C4-2B (cell line): ENCODE results near the gene TMEM236.

Experiments
- H3K27ac ChIP-seq: fragments of 450-650 bp; 2 replicates; pipeline ENCODE4 v1.5.1; 2017
- ZFX ChIP-seq: fragments of 450-650 bp; IDR thresholded peaks from 2 replicates; pipeline ENCODE4 v1.6.1; 2017
- TF ChIP-seq, protein P1 (sequence below): fragments of 450-650 bp; conservative IDR thresholded peaks from 2 replicates; pipeline ENCODE4 v1.5.1; 2017; ENCODE audit warnings: mild to moderate bottlenecking

TMEM236 gene

DNA sequence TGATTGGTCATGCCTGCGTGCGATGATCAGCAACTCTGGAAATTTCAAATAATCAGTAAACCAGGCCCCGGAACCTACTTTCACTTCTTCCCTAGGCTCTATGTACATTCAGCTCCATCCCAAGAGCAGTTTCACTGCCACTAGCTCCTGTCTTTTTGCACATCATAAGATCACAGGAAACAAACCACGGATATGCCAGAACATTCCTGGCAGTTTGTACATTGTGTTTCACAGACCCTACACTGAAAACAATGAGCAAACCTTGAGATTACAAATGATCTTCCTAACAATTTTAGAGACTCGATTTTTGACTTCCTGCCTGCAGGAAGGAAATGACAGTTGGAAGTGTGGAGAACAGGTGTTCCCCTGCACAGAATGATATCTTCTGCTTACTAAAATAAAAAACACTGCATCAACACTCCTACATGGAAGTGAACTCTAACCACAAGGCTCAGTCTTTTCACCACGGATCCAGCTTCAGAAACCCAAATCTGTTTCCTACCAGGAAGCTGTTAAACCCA, 7.6 kb upstream of the TMEM236 start:
- TF ChIP-seq, protein P1, sequence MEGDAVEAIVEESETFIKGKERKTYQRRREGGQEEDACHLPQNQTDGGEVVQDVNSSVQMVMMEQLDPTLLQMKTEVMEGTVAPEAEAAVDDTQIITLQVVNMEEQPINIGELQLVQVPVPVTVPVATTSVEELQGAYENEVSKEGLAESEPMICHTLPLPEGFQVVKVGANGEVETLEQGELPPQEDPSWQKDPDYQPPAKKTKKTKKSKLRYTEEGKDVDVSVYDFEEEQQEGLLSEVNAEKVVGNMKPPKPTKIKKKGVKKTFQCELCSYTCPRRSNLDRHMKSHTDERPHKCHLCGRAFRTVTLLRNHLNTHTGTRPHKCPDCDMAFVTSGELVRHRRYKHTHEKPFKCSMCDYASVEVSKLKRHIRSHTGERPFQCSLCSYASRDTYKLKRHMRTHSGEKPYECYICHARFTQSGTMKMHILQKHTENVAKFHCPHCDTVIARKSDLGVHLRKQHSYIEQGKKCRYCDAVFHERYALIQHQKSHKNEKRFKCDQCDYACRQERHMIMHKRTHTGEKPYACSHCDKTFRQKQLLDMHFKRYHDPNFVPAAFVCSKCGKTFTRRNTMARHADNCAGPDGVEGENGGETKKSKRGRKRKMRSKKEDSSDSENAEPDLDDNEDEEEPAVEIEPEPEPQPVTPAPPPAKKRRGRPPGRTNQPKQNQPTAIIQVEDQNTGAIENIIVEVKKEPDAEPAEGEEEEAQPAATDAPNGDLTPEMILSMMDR, result no peak
- TF ChIP-seq ZFX, result no peak
- H3K27ac ChIP-seq, result no peak overlapping the region

DNA sequence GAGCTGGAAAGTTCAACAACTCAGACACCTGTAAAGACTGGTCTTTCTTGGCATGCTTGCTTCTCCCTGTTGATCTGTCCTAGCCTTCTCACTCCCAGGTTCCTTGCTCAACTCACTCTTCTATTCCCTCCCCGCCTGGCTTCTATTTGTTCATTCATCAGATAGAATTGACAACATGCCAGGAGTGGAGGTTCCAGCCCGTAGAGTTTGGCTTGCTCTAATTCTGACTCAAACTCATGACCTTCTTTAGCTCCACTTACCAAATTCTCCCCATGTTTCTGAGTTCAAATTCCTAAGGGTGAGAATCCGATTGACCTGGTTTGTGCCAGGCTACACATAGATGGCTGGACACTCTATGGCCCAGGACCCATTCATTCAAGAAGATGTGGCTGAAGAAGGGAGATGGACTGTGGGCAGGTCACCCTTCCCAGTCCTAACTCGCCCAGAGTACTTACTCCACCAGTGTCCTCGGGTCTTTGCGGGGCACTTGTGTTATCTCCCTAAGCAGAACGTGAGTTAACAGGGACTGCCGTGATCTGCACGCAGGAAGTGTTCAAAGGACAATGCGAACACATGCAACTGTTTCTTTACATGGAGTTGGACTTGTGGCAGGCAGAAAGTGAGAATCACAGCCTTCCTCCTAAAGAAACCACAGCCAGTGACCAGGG, 4.0 kb upstream of the TMEM236 start:
- TF ChIP-seq, protein P1, result no peak
- no peak for TF ChIP-seq ZFX
- H3K27ac ChIP-seq, result no peak overlapping the region

DNA sequence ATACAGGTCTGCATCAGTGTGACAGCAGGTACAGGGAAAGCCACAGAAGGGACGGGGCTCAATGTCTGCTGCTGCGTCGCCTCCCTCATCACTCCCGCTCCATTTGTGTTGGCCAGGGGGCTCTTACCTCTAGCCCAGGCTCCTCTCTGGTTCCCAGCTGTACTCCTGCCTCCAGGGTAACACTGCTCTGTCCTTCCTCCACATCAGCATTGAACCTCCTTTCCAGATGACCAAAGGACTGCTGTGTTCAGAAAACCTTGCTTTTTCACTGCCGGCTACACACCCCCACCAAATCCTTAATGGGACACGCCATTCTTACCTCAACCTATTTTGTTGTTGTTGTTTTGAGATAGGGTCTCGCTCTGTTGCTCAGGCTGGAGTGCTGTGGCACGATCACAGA, 2.1 kb upstream of the TMEM236 start:
- TF ChIP-seq ZFX, result no peak
- TF ChIP-seq, protein P1, result no peak
- H3K27ac ChIP-seq, result no peak overlapping the region

GRCh38 chr10:17756557-17757217, 4.7 kb downstream of the TMEM236 start:
- no peak overlapping the region for H3K27ac ChIP-seq
- TF ChIP-seq, protein P1, result no peak
- TF ChIP-seq ZFX, result no peak

GRCh38 chr10:17758200-17758599, 6.2 kb downstream of the TMEM236 start:
- TF ChIP-seq ZFX, result no peak
- TF ChIP-seq, protein P1, result no peak

GRCh38 chr10:17758896-17759295, 6.9 kb downstream of the TMEM236 start:
- H3K27ac ChIP-seq, result no peak overlapping the region
- TF ChIP-seq, protein P1, result no peak
- no peak for TF ChIP-seq ZFX

More at GRCh38 chr10:17758200-17758599, 6.2 kb downstream of the TMEM236 start:
- no peak overlapping the region for H3K27ac ChIP-seq

DNA sequence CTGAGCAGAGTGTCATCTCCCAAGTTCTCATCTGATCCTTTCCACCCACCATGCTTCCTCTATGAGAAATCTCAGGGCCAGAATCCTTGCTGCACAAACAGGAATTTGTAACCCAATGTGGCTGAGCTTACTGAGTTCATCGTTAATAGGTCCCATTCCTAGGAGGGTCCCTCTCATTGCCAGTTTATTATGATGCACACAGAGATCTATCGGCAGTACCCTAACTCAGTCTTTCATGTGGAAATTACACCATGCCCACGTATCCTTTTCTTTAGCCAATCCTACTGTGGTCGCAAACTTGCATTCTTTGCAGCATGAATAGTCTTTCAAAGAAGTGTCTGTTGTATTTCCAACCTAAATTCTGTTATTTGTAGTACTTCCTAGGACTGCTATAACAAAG, 12.1 kb downstream of the TMEM236 start:
- TF ChIP-seq, protein P1, result no peak
- TF ChIP-seq ZFX, result no peak

More for the DNA sequence above, 12.1 kb downstream of the TMEM236 start:
- H3K27ac ChIP-seq, result no peak overlapping the region
